ENCODE results near the gene CACNA2D4.

GRCh38 chr12:1835211-1836131 lies 83.0 kb downstream of the CACNA2D4 start:
- no peak for TF ChIP-seq SPI1 (IDR thresholded peaks at IDR 0.05; ENCODE audit: low read depth, low read length)
- no peak for TF ChIP-seq POLR2A (IDR thresholded peaks at IDR 0.05; ENCODE audit: low read depth, low read length)

Measured in GM12891 (cell line).